ENCODE results near the gene STKLD1. TPM values are rescaled to one million over a fixed set of nuclear protein-coding genes. Genes with fewer than 3 reads are reported as not detected.
"Not testable (repeated sequence)": the region's sequence is repeated elsewhere in the genome, so short reads cannot be mapped to it uniquely, and the experiment has no call there.

STKLD1 gene
- total and polyA plus RNA-seq, 5 donors from 2014 or later = 0.09 to 0.86 (median 0.18) TPM

GRCh38 chr9:133375116-133375723 lies 946 bp upstream of the STKLD1 start:
- peak overlapping the region; percentile 93 to 100 (median 97) for H3K4me3 Mint-ChIP-seq
- peak overlapping the region; percentile 95 for H3K27ac ChIP-seq (ENCODE audit: insufficient read depth, low read length, poor library complexity, severe bottlenecking)
- H3K36me3 Mint-ChIP-seq = peaks cover 8% of the 10 kb centered on the region
- peaks cover 4% of the 10 kb centered on the region for H3K36me3 ChIP-seq (ENCODE audit: control insufficient read depth, insufficient read depth, low read length)
- H3K4me3 ChIP-seq (ENCODE audit: low read depth, low read length) = peak overlapping the region; percentile 91
- H3K4me1 Mint-ChIP-seq = peaks cover 14 to 56% (median 35%) of the 10 kb centered on the region in 4 donors
- peaks cover 0 to 2% (median 0%) of the 10 kb centered on the region in 7 donors for H3K9me3 Mint-ChIP-seq
- no peaks in the 10 kb centered on the region for H3K9me3 ChIP-seq (ENCODE audit: control insufficient read depth in 2 of 2, low read length in 2 of 2)
- peaks cover 61% of the 10 kb centered on the region for H3K4me1 ChIP-seq (ENCODE audit: control insufficient read depth, insufficient read depth, low read length, poor library complexity, severe bottlenecking)
- no peaks in the 10 kb centered on the region for H3K27me3 Mint-ChIP-seq
- H3K27me3 ChIP-seq (ENCODE audit: control insufficient read depth, insufficient read depth, low read length) = no peaks in the 10 kb centered on the region
- H3K27ac Mint-ChIP-seq = peak overlapping the region; percentile 93 to 96 (median 95)
- ATAC-seq (ENCODE audit: low read depth in 2 of 2) (no peak), DNase-seq (no peak)

DNA sequence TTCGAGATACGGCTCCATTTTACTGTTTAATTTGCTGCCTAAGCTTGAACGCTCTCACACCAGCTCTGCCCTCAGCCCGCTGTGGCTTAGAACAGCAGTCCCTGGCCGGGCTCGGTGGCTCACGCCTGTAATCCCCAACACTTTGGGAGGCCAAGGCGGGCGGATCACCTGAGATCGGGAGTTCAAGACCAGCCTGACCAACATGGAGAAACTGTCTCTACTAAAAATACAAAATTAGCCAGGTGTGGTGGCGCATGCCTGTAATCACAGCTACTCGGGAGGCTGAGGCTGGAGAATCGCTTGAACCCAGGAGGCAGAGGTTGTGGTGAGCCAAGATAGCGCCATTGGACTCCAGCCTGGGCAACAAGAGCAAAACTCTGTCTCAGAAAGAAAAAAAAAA lies 1.1 kb downstream of the STKLD1 start:
- DNase-seq; H3K27ac Mint-ChIP-seq; H3K27me3 ChIP-seq (ENCODE audit: control insufficient read depth, insufficient read depth, low read length); H3K27ac ChIP-seq (ENCODE audit: insufficient read depth, low read length, poor library complexity, severe bottlenecking); H3K36me3 Mint-ChIP-seq; ATAC-seq (ENCODE audit: low read depth in 2 of 2); H3K9me3 ChIP-seq (ENCODE audit: control insufficient read depth in 2 of 2, low read length in 2 of 2); H3K9me3 Mint-ChIP-seq; H3K4me3 ChIP-seq (ENCODE audit: low read depth, low read length); H3K27me3 Mint-ChIP-seq; H3K36me3 ChIP-seq (ENCODE audit: control insufficient read depth, insufficient read depth, low read length): not testable (repeated sequence)
- Mint-ChIP-seq H3K4me1 (peaks cover 6 to 35% (median 15%) of the 10 kb centered on the region in 4 donors), H3K4me3 (peak overlapping the region; percentile 76 to 88 (median 84))
- peaks cover 41% of the 10 kb centered on the region for H3K4me1 ChIP-seq (ENCODE audit: control insufficient read depth, insufficient read depth, low read length, poor library complexity, severe bottlenecking)

- no peak for ATAC-seq (ENCODE audit: low read depth in 2 of 2)
- no peaks in the 10 kb centered on the region for H3K9me3 ChIP-seq (ENCODE audit: control insufficient read depth in 2 of 2, low read length in 2 of 2)
- no peak overlapping the region for H3K4me3 ChIP-seq (ENCODE audit: low read depth, low read length)
- H3K9me3 Mint-ChIP-seq = peaks cover 0 to 2% (median 0%) of the 10 kb centered on the region in 7 donors
- H3K4me1 ChIP-seq (ENCODE audit: control insufficient read depth, insufficient read depth, low read length, poor library complexity, severe bottlenecking) = peaks cover 36% of the 10 kb centered on the region
- peaks cover 3% of the 10 kb centered on the region for H3K36me3 Mint-ChIP-seq
- peaks cover 6 to 30% (median 10%) of the 10 kb centered on the region in 4 donors for H3K4me1 Mint-ChIP-seq
- H3K27me3 Mint-ChIP-seq = no peaks in the 10 kb centered on the region
- DNase-seq = no peak
- peaks cover 3% of the 10 kb centered on the region for H3K36me3 ChIP-seq (ENCODE audit: control insufficient read depth, insufficient read depth, low read length)
- H3K4me3 Mint-ChIP-seq = peak overlapping the region in 3 of 4 donors; percentile 52 to 88 (median 83)
- no peak overlapping the region for H3K27ac ChIP-seq (ENCODE audit: insufficient read depth, low read length, poor library complexity, severe bottlenecking)
- H3K27ac Mint-ChIP-seq = peak overlapping the region in 1 of 3 donors; percentile 14
- no peaks in the 10 kb centered on the region for H3K27me3 ChIP-seq (ENCODE audit: control insufficient read depth, insufficient read depth, low read length)
Measured at GRCh38 chr9:133377721-133378216, 1.6 kb downstream of the STKLD1 start.

DNA sequence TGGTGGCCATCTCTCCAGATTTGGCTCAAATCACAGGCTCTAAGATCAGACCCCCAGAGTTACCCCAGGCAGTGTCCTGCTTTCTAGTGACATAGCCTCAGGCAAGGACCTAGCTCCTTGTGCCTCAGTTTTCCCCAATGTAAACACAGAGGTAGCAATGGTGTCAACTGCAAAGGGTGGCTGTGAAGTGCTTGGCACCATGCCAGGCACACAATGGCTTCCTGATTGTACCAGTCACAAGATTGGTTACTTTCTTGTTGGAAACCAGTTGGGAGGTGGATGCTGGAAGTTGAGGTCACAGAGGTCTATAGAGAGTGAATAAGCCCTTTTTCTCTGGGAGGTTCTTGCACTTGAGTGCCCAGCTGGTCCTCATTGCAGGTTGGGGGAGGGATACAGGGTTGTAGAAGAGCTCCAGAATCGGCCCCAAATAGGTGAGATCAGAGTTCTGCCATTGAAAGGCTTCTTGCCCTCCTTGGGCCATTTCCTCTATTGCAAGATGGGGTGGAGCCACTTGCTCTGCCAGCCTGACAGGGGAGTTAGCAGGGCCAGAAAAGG lies 2.3 kb downstream of the STKLD1 start:
- peaks cover 0 to 2% (median 0%) of the 10 kb centered on the region in 7 donors for H3K9me3 Mint-ChIP-seq

GRCh38 chr9:133379153-133380086 lies 3.3 kb downstream of the STKLD1 start:
- H3K27me3 ChIP-seq (ENCODE audit: control insufficient read depth, insufficient read depth, low read length) = no peaks in the 10 kb centered on the region
- Mint-ChIP-seq H3K36me3 (peaks cover 3% of the 10 kb centered on the region), H3K4me1 (peaks cover 2 to 15% (median 9%) of the 10 kb centered on the region in 4 donors), H3K4me3 (no peak overlapping the region), H3K27ac (no peak overlapping the region), H3K27me3 (no peaks in the 10 kb centered on the region), H3K9me3 (peaks cover 0 to 1% (median 0%) of the 10 kb centered on the region in 7 donors)
- no peak for ATAC-seq (ENCODE audit: low read depth in 2 of 2)
- H3K4me3 ChIP-seq (ENCODE audit: low read depth, low read length) = no peak overlapping the region
- H3K4me1 ChIP-seq (ENCODE audit: control insufficient read depth, insufficient read depth, low read length, poor library complexity, severe bottlenecking) = peaks cover 20% of the 10 kb centered on the region
- no peak overlapping the region for H3K27ac ChIP-seq (ENCODE audit: insufficient read depth, low read length, poor library complexity, severe bottlenecking)
- H3K9me3 ChIP-seq (ENCODE audit: control insufficient read depth in 2 of 2, low read length in 2 of 2) = no peaks in the 10 kb centered on the region
- H3K36me3 ChIP-seq (ENCODE audit: control insufficient read depth, insufficient read depth, low read length) = no peaks in the 10 kb centered on the region
- no peak for DNase-seq

More for the DNA sequence above, 2.3 kb downstream of the STKLD1 start:
- H3K36me3 Mint-ChIP-seq = peaks cover 3% of the 10 kb centered on the region
- ATAC-seq (ENCODE audit: low read depth in 2 of 2) = no peak
- Histone ChIP-seq H3K27me3 (ENCODE audit: control insufficient read depth, insufficient read depth, low read length) (no peaks in the 10 kb centered on the region), H3K9me3 (ENCODE audit: control insufficient read depth in 2 of 2, low read length in 2 of 2) (no peaks in the 10 kb centered on the region), H3K4me1 (ENCODE audit: control insufficient read depth, insufficient read depth, low read length, poor library complexity, severe bottlenecking) (peaks cover 29% of the 10 kb centered on the region), H3K4me3 (ENCODE audit: low read depth, low read length) (no peak overlapping the region), H3K36me3 (ENCODE audit: control insufficient read depth, insufficient read depth, low read length) (no peaks in the 10 kb centered on the region), H3K27ac (ENCODE audit: insufficient read depth, low read length, poor library complexity, severe bottlenecking) (no peak overlapping the region)
- H3K4me1 Mint-ChIP-seq = peaks cover 5 to 23% (median 9%) of the 10 kb centered on the region in 4 donors
- no peaks in the 10 kb centered on the region for H3K27me3 Mint-ChIP-seq
- peak overlapping the region; percentile 5 to 88 (median 38) for H3K4me3 Mint-ChIP-seq
- peak overlapping the region in 1 of 3 donors; percentile 47 for H3K27ac Mint-ChIP-seq
- DNase-seq = no peak

DNA sequence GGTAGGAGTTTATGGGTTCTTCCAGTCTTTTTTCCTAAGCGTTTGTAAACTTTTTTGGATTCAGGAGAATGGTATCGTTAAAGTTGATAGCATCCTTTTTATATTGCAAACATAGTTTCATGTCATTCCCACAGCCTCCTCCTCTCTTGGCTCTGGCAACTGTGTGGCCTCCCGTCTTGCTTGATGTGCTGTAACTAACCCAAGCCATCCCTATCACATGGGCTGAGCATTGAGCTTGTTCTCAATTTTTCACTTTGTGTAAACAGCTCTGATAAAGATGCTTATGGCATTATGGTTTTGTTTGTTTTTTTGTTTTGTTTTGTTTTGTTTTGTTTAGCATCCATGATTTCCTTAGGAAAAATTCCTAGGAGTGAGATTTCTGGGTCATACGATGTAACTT lies 4.6 kb downstream of the STKLD1 start:
- Histone ChIP-seq H3K27ac (ENCODE audit: insufficient read depth, low read length, poor library complexity, severe bottlenecking) (no peak overlapping the region), H3K4me3 (ENCODE audit: low read depth, low read length) (no peak overlapping the region), H3K4me1 (ENCODE audit: control insufficient read depth, insufficient read depth, low read length, poor library complexity, severe bottlenecking) (peaks cover 10% of the 10 kb centered on the region), H3K27me3 (ENCODE audit: control insufficient read depth, insufficient read depth, low read length) (no peaks in the 10 kb centered on the region), H3K9me3 (ENCODE audit: control insufficient read depth in 2 of 2, low read length in 2 of 2) (no peaks in the 10 kb centered on the region), H3K36me3 (ENCODE audit: control insufficient read depth, insufficient read depth, low read length) (no peaks in the 10 kb centered on the region)
- Mint-ChIP-seq H3K9me3 (no peaks in the 10 kb centered on the region), H3K27me3 (no peaks in the 10 kb centered on the region), H3K27ac (no peak overlapping the region), H3K36me3 (no peaks in the 10 kb centered on the region), H3K4me3 (peak overlapping the region in 1 of 4 donors; percentile 21), H3K4me1 (peaks cover 0 to 8% (median 2%) of the 10 kb centered on the region in 4 donors)
- DNase-seq (no peak), ATAC-seq (ENCODE audit: low read depth in 2 of 2) (no peak)

DNA sequence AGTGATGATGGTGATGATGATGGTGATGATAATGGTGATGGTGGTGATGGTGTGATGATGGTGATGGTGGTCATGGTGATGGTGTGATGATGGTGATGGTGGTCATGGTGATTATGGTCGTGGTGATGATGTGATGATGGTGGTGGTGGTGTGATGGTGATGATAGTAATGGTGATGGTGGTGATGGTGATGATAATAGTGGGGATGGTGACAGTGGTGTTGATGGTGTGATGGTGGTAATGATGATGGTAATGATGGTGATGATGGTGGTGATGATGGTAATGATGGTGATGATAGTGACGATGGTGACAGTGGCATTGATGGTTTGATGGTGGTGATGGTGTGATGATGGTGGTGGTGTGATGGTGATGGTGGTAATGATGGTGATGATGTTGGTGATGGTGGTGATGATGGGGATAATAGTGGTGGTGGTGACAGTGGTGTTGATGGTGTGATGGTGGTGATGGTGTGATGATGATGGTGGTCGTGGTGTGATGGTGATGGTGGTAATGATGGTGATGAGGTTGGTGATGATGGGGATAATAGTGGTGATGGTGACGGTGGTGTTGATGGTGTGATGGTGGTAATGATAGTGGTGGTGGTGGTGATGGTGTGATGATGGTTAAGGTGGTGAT lies 6.5 kb downstream of the STKLD1 start:
- Histone ChIP-seq H3K27ac (ENCODE audit: insufficient read depth, low read length, poor library complexity, severe bottlenecking) (no peak overlapping the region), H3K4me3 (ENCODE audit: low read depth, low read length) (no peak overlapping the region), H3K9me3 (ENCODE audit: control insufficient read depth in 2 of 2, low read length in 2 of 2) (no peaks in the 10 kb centered on the region), H3K27me3 (ENCODE audit: control insufficient read depth, insufficient read depth, low read length) (no peaks in the 10 kb centered on the region), H3K36me3 (ENCODE audit: control insufficient read depth, insufficient read depth, low read length) (no peaks in the 10 kb centered on the region), H3K4me1 (ENCODE audit: control insufficient read depth, insufficient read depth, low read length, poor library complexity, severe bottlenecking) (no peaks in the 10 kb centered on the region)
- no peak overlapping the region for H3K27ac Mint-ChIP-seq
- DNase-seq = no peak
- H3K36me3 Mint-ChIP-seq = no peaks in the 10 kb centered on the region
- H3K27me3 Mint-ChIP-seq = no peaks in the 10 kb centered on the region
- peaks cover 0 to 2% (median 0%) of the 10 kb centered on the region in 4 donors for H3K4me1 Mint-ChIP-seq
- ATAC-seq (ENCODE audit: low read depth in 2 of 2) = no peak
- no peak overlapping the region for H3K4me3 Mint-ChIP-seq
- no peaks in the 10 kb centered on the region for H3K9me3 Mint-ChIP-seq
